Mesenchymal stem cell (in vitro differentiated cells and primary cell): ENCODE results near the gene ARFIP1.

Experiments used
- DNase-seq: peaks from one replicate; pipeline ENCODE4 v3.0.0-alpha.2; 2013
- H2AFZ ChIP-seq: one replicate; pipeline ENCODE4 v1.6.1; 2013; ENCODE audit warnings: low read depth, mild to moderate bottlenecking, control low read depth, inconsistent platforms, low read length, moderate library complexity
- H2AK5ac ChIP-seq: 2 replicates; pipeline ENCODE4 v1.6.1; 2013; ENCODE audit warnings: low read length, moderate library complexity, mild to moderate bottlenecking, inconsistent platforms; ENCODE audit not compliant: severe bottlenecking
- H2BK120ac ChIP-seq: one replicate; pipeline ENCODE4 v1.6.1; 2013; ENCODE audit warnings: low read depth, mild to moderate bottlenecking, inconsistent platforms, low read length, moderate library complexity
- H2BK12ac ChIP-seq, 2 experiments: one replicate each; pipeline ENCODE4 v1.6.1; 2013; ENCODE audit warnings: inconsistent platforms in 2 of 2, low read length in 2 of 2, mild to moderate bottlenecking in 2 of 2, moderate library complexity in 2 of 2, control low read depth in 1 of 2
- H2BK15ac ChIP-seq: one replicate; pipeline ENCODE4 v1.6.1; 2013; ENCODE audit warnings: mild to moderate bottlenecking, low read depth, inconsistent platforms; ENCODE audit not compliant: poor library complexity, severe bottlenecking
- H2BK5ac ChIP-seq: 2 replicates; pipeline ENCODE4 v1.6.1; 2013; ENCODE audit warnings: low read depth, mild to moderate bottlenecking, low read length, control low read depth, inconsistent platforms; ENCODE audit not compliant: poor library complexity, severe bottlenecking
- H3K14ac ChIP-seq, 2 experiments: one replicate each; pipeline ENCODE4 v1.6.1; 2013; ENCODE audit warnings: inconsistent platforms in 2 of 2, low read length in 2 of 2, control low read depth in 1 of 2, mild to moderate bottlenecking in 1 of 2, moderate library complexity in 1 of 2
- H3K18ac ChIP-seq, 2 experiments: one replicate each; pipeline ENCODE4 v1.6.1; 2013; ENCODE audit warnings: inconsistent platforms in 2 of 2, low read length in 2 of 2, control low read depth in 1 of 2, low read depth in 1 of 2, mild to moderate bottlenecking in 1 of 2
- H3K23ac ChIP-seq, 2 experiments: one replicate each; pipeline ENCODE4 v1.6.1; 2013; ENCODE audit warnings: inconsistent platforms in 2 of 2, low read length in 2 of 2, mild to moderate bottlenecking in 2 of 2, moderate library complexity in 2 of 2, control low read depth in 1 of 2
- H3K27ac ChIP-seq: 2 replicates; pipeline ENCODE4 v1.5.1; 2013; ENCODE audit warnings: mild to moderate bottlenecking, moderate library complexity, low read length, control low read depth, inconsistent platforms; ENCODE audit not compliant: poor library complexity, severe bottlenecking
- H3K27me3 ChIP-seq, 2 experiments: 2 replicates each; pipeline versions ENCODE4 v1.6.1 to v1.7.0; 2013; ENCODE audit warnings: low read length in 2 of 2, mild to moderate bottlenecking in 2 of 2, moderate library complexity in 2 of 2, control low read depth in 1 of 2, inconsistent platforms in 1 of 2; ENCODE audit not compliant: control insufficient read depth in 1 of 2, insufficient read depth in 1 of 2
- H3K36me3 ChIP-seq, 2 experiments: 2 replicates each; pipeline versions ENCODE4 v1.6.1 to v1.7.0; 2013; ENCODE audit warnings: low read length in 2 of 2, control low read depth in 1 of 2, inconsistent platforms in 1 of 2, low read depth in 1 of 2, mild to moderate bottlenecking in 1 of 2; ENCODE audit not compliant: insufficient read depth in 2 of 2, control insufficient read depth in 1 of 2
- H3K4ac ChIP-seq, 2 experiments: one replicate each; pipeline ENCODE4 v1.6.1; 2013; ENCODE audit warnings: inconsistent platforms in 2 of 2, low read length in 2 of 2, mild to moderate bottlenecking in 2 of 2, moderate library complexity in 2 of 2, control low read depth in 1 of 2, low read depth in 1 of 2
- H3K4me1 ChIP-seq: 2 replicates; pipeline ENCODE4 v1.6.1; 2013; ENCODE audit warnings: low read depth, low read length, control low read depth; ENCODE audit not compliant: control insufficient read depth, insufficient read depth
- H3K4me2 ChIP-seq: 2 replicates; pipeline ENCODE4 v1.6.1; 2013; ENCODE audit warnings: low read length, mild to moderate bottlenecking, inconsistent platforms; ENCODE audit not compliant: poor library complexity, severe bottlenecking
- H3K4me3 ChIP-seq, 2 experiments: 2 replicates each; pipeline versions ENCODE4 v1.5.1 to v1.7.0; 2013; ENCODE audit warnings: low read length in 2 of 2, mild to moderate bottlenecking in 2 of 2, control low read depth in 1 of 2, low read depth in 1 of 2; ENCODE audit not compliant: insufficient read depth in 1 of 2
- H3K79me1 ChIP-seq: replicated peaks from 2 replicates; pipeline ENCODE4 v1.6.1; 2013; ENCODE audit warnings: mild to moderate bottlenecking, control low read depth, low read length, inconsistent platforms; ENCODE audit not compliant: poor library complexity, severe bottlenecking
- H3K9ac ChIP-seq: 2 replicates; pipeline ENCODE4 v1.7.0; 2013; ENCODE audit warnings: mild to moderate bottlenecking, low read length, moderate library complexity
- H3K9me3 ChIP-seq: 2 replicates; pipeline ENCODE4 v1.7.0; 2013; ENCODE audit warnings: mild to moderate bottlenecking, low read length; ENCODE audit not compliant: control insufficient read depth
- H4K8ac ChIP-seq: one replicate; pipeline ENCODE4 v1.6.1; 2013; ENCODE audit warnings: inconsistent platforms, mild to moderate bottlenecking, low read length, moderate library complexity
- H4K91ac ChIP-seq: one replicate; pipeline ENCODE4 v1.6.1; 2013; ENCODE audit warnings: mild to moderate bottlenecking, low read length, inconsistent platforms
- WGBS: methylation state at CpG from one replicate; pipeline ENCODE4 v1.1.7; 2013; ENCODE audit warnings: mixed read lengths; 5-methylcytosine and 5-hydroxymethylcytosine counted together

Gene ARFIP1

DNA sequence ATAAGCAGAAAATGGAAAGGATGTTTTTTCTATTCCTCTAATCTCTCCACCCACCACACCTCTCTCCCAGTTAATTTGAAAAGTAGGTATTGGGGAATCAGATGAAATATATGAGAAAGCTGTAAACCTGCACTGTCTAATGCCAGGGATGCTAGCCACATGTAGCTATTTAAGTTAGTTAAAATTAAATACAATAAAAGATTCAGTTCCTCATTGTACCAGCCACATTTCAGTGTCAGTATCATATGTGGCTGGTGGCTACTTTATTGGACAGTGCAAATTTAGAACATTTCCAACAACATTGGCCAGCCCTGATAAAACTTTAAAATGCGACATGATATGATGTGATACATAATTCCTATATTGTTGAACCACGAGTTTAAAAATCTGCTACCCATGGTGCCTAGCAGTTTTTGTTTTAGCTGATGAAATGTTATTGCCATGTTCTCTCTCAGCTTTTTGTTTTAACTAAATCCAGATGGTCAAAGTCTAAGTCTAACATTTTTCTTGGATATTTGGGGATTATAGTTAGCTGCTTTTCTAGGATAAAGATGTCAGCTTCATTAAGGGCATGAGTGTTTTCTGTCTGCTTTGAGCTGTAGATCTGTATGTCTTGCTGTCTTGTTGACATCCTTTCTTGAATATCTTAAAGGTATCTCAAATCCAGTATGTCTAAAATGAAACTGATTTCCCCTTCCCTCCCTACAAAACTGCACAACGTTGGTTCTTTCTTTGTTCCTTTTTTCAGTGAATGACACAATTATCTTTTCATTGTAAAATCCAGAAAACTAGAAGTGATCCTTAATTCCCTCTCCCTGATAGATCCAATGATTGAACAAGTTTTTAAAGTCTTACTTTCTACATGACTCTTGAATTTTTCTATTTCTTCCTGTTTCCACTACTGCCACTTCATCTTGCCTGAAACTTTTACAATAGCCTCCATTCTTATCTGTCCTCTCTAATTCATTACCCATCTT, 6.2 kb downstream of the ARFIP1 start:
- H4K91ac ChIP-seq, result no peak overlapping the region
- H3K18ac ChIP-seq, result no peak overlapping the region
- H2AFZ ChIP-seq, result no peak overlapping the region
- H3K4me2 ChIP-seq, result no peak overlapping the region
- H3K9ac ChIP-seq, result peak overlapping the region; percentile 50
- 81% methylated on average over 3 of the region's 3 CpGs for WGBS
- H3K23ac ChIP-seq, result no peak overlapping the region
- peaks cover 3% of the 10 kb centered on the region for H3K4me1 ChIP-seq
- H2BK120ac ChIP-seq, result no peak overlapping the region
- no peak overlapping the region for H3K4ac ChIP-seq
- peaks cover 0 to 5% of the 10 kb centered on the region in 2 experiments for H3K36me3 ChIP-seq
- H3K79me1 ChIP-seq, result peaks cover 7% of the 10 kb centered on the region
- H3K27me3 ChIP-seq, result no peaks in the 10 kb centered on the region
- no peak overlapping the region for H3K14ac ChIP-seq
- no peak overlapping the region for H2BK15ac ChIP-seq
- H2AK5ac ChIP-seq, result no peak overlapping the region
- H4K8ac ChIP-seq, result no peak overlapping the region
- H2BK5ac ChIP-seq, result no peak overlapping the region
- no peak overlapping the region for H3K27ac ChIP-seq
- H3K9me3 ChIP-seq, result no peaks in the 10 kb centered on the region
- H3K4me3 ChIP-seq, result peak overlapping the region in 1 of 2 experiments; percentile 25
- H2BK12ac ChIP-seq, result no peak overlapping the region
- no peak for DNase-seq

DNA sequence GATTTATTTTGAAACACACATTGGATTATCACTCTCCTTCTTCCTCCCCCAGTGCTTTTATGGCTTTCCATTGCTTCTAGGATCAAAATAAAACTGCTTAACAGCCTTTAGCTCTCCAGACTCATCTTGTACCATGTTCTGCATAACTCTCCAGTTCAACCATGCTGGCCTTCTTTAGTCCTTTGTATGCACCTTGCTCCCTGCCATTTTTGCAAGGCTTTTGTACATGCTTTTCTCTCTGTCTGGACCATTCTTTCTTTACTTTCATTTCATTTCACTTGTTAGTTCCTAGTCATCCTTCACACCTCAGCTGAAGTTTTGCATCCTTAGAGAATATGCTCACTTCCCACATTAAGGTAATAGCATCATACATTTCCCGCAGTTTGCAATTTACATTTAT, 6.9 kb downstream of the ARFIP1 start:
- Histone ChIP-seq H3K27ac (no peak overlapping the region), H2BK5ac (no peak overlapping the region), H3K79me1 (peaks cover 7% of the 10 kb centered on the region), H3K27me3 (no peaks in the 10 kb centered on the region), H3K14ac (no peak overlapping the region), H2AK5ac (no peak overlapping the region), H3K36me3 (peaks cover 0 to 5% of the 10 kb centered on the region in 2 experiments), H2BK15ac (no peak overlapping the region), H3K23ac (no peak overlapping the region), H3K4ac (no peak overlapping the region), H2AFZ (no peak overlapping the region), H3K4me2 (no peak overlapping the region), H3K9ac (peak overlapping the region; percentile 50), H4K91ac (no peak overlapping the region), H3K18ac (no peak overlapping the region), H4K8ac (no peak overlapping the region), H3K9me3 (no peaks in the 10 kb centered on the region), H3K4me3 (peak overlapping the region in 1 of 2 experiments; percentile 25), H2BK120ac (no peak overlapping the region), H3K4me1 (peaks cover 2% of the 10 kb centered on the region), H2BK12ac (no peak overlapping the region)
- WGBS, result no CpG with 5 or more reads among the region's 1 CpG
- DNase-seq, result no peak

DNA sequence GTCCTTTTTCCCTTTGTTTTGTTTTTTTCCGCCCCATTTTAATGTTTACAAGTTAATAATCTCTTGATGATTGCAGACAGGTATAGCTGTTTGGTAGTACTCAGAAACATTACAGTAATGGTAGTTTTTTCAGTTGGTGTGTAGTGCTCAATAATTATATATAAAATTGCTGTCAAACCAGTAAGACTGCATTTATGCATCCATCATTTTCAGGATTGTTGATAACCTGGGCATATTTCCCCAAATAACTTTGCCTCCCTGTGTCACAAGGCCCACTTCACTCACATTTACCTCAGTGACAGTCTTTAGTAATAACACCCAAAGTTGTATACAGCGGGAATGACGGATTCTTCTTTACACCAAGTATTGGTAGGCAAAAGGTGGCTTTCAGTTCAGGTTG, 16.1 kb downstream of the ARFIP1 start:
- peaks cover 4% of the 10 kb centered on the region for H3K79me1 ChIP-seq

DNA sequence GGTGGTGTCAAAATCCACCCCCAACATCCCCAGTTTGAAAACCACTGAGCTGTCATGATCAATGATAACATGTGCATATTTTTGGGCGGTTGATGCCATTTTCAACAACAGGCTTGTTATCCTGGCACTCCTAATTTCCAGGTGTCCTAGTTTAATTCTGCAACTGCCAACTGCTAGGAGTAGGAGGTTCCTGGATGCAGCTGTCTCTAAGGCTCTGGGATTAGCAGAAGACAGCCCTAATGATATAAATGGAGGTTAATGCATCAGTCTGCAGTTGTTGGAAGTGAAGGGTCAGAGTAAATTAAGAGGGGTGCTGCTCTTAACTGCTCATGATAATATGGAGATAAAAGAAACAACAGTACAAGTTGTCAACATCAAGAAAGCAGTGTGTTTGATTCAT, 23.8 kb downstream of the ARFIP1 start:
- no peaks in the 10 kb centered on the region for H3K4me1 ChIP-seq
- H3K27me3 ChIP-seq, result no peaks in the 10 kb centered on the region
- H3K36me3 ChIP-seq, result no peaks in the 10 kb centered on the region
- peaks cover 11% of the 10 kb centered on the region for H3K79me1 ChIP-seq
- no peak overlapping the region for H3K4ac ChIP-seq
- H3K18ac ChIP-seq, result no peak overlapping the region
- no peak overlapping the region for H2BK12ac ChIP-seq
- WGBS, result 88% methylated on average over 1 of the region's 1 CpG
- no peak overlapping the region for H2BK5ac ChIP-seq
- no peak overlapping the region for H4K91ac ChIP-seq
- no peak overlapping the region for H3K27ac ChIP-seq
- no peak overlapping the region for H2BK15ac ChIP-seq
- H2AFZ ChIP-seq, result no peak overlapping the region
- no peak overlapping the region for H3K9ac ChIP-seq
- DNase-seq, result no peak
- H3K9me3 ChIP-seq, result no peaks in the 10 kb centered on the region
- no peak overlapping the region for H3K4me3 ChIP-seq
- H3K23ac ChIP-seq, result no peak overlapping the region
- no peak overlapping the region for H2AK5ac ChIP-seq
- H3K14ac ChIP-seq, result no peak overlapping the region
- no peak overlapping the region for H3K4me2 ChIP-seq
- H2BK120ac ChIP-seq, result no peak overlapping the region
- no peak overlapping the region for H4K8ac ChIP-seq

More for the DNA sequence above, 16.1 kb downstream of the ARFIP1 start:
- Histone ChIP-seq H2AFZ (no peak overlapping the region), H3K9ac (no peak overlapping the region), H3K18ac (no peak overlapping the region), H3K4me3 (no peak overlapping the region), H3K27ac (no peak overlapping the region), H2AK5ac (no peak overlapping the region), H3K36me3 (no peaks in the 10 kb centered on the region), H3K23ac (no peak overlapping the region), H2BK5ac (no peak overlapping the region), H3K9me3 (no peaks in the 10 kb centered on the region), H3K27me3 (no peaks in the 10 kb centered on the region), H3K4me2 (no peak overlapping the region), H2BK120ac (no peak overlapping the region), H4K91ac (no peak overlapping the region), H3K4me1 (no peaks in the 10 kb centered on the region), H3K14ac (no peak overlapping the region), H4K8ac (no peak overlapping the region), H3K4ac (no peak overlapping the region), H2BK15ac (no peak overlapping the region), H2BK12ac (no peak overlapping the region)
- DNase-seq, result no peak
- WGBS, result 100% methylated on average over 2 of the region's 3 CpGs
